ENCODE measurements around the gene CD8B2.
"Not testable (repeated sequence)": the region's sequence is repeated elsewhere in the genome, so short reads cannot be mapped to it uniquely, and the experiment has no call there.

GRCh38 chr2:106510791-106511190, 23.6 kb downstream of the CD8B2 start:
- TF ChIP-seq RELA (CRISPR knock-in tag; IDR thresholded peaks at IDR 0.05; ENCODE audit: borderline replicate concordance); SMAD3 (CRISPR knock-in tag; IDR thresholded peaks at IDR 0.05; ENCODE audit: borderline replicate concordance); ZNF425 (CRISPR knock-in tag; conservative IDR thresholded peaks at IDR 0.05); ETV6 (CRISPR knock-in tag; IDR thresholded peaks at IDR 0.05); TEAD4 (CRISPR knock-in tag; IDR thresholded peaks at IDR 0.05): not testable (repeated sequence)
- TF ChIP-seq, protein P1, sequence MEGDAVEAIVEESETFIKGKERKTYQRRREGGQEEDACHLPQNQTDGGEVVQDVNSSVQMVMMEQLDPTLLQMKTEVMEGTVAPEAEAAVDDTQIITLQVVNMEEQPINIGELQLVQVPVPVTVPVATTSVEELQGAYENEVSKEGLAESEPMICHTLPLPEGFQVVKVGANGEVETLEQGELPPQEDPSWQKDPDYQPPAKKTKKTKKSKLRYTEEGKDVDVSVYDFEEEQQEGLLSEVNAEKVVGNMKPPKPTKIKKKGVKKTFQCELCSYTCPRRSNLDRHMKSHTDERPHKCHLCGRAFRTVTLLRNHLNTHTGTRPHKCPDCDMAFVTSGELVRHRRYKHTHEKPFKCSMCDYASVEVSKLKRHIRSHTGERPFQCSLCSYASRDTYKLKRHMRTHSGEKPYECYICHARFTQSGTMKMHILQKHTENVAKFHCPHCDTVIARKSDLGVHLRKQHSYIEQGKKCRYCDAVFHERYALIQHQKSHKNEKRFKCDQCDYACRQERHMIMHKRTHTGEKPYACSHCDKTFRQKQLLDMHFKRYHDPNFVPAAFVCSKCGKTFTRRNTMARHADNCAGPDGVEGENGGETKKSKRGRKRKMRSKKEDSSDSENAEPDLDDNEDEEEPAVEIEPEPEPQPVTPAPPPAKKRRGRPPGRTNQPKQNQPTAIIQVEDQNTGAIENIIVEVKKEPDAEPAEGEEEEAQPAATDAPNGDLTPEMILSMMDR (IDR thresholded peaks at IDR 0.05): not testable (repeated sequence)
